Activated CD8-positive, alpha-beta memory T cell treated with anti-CD3 and anti-CD28 coated beads, Interleukin-2, amount 50 U/mL, for 4 hours (primary cell): ENCODE results near the gene RIPK1.
"Not testable (repeated sequence)": the region's sequence is repeated elsewhere in the genome, so short reads cannot be mapped to it uniquely, and the experiment has no call there.

ENCODE experiments used
- DNase-seq: peaks from one replicate; pipeline ENCODE4 v3.0.0-alpha.2; 2020

Gene RIPK1

DNA sequence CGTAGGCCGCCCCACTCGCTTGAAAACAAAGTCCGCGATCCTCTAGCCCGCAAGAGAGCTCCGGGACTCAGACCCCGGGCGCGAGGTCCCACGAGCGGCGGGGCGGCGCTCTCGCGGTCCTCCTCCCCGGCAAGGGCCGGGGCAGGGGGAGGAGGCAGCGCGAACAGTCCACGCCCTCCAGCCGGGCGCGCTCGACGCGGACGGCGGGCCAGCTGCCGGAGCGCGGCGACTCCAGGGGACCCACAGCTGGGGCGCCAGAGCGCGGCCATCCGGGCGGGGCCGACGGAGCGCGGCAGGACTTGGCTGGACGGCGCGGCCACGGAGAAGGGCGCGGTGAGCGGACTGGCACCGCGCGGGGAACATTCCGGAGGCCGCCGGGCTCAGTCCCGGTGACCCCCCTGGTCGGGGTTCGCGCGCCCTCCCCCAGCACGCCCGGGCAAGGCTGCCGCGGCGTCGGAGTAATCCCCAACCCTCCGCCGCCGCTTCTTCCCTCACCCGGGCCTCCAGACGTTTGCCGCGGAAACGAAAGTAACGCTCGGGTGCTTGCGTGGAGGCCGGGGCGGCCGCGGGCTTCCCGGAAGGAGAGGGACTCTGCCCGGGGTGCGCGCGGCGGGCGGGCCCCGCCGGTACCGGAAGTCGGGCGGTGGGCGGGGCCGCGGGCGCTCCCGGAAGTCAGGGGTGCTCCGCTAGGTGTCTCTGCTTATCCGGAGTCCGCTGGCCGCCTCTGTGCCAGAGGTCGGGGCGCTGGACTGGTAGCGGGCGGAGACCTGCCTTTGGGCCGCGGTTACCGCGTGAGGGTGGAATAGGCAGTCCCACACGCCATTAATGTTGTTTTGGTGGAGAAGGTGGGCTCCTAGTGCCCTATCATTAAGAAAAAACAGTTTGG is at the start of gene RIPK1:
RIPK1 (plus strand) TSS at position 166 of the 886 bp plus-strand sequence. CDS start 8,330 bp downstream, outside the sequence.
- peak; percentile 94 for DNase-seq

DNA sequence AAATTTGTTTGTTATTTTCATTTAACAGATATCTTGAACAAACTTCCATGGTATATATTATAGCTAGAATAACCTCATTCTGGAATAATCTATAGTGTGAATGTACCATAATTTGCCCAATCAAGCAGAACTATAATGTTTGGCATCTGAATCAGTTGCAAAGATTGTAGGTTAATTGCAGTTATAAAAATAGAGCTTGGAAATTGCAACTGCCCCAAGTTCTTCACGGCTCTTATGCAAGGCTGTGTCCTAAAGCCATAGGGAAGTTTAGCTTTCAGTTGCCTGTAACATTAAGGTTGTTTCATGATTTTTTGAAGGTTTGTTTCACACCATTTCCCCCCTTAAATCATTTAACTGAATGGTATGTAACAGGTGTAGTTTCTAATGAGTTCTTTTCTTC is 49.2 kb upstream of the RIPK1 start:
- DNase-seq = no peak

DNA sequence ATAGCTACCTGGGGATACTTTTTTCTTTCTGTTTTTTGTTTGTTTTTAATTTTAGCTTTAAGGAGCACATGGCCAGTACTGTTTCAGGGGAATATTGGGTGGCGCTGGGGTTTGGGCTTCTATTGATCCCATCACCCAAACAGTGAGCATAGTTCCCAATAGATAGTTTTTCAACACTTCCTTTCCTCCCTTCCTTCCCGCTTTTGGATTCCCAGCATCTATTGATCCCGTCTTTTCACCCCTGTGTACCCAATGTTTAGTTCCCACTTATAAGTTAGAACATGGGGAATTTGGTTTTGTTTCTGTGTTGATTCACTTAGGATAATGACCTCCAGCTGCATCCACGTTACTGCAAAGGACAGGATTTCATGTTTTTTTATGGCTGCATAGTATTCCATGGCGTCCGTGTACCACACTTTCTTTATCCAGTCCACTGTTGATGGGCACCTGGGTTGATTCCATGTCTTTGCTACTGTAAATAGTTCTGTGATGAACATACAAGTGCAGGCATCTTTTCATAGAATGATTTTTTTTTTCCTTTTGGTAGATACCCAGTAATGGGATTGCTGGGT is 48.5 kb upstream of the RIPK1 start:
- no peak for DNase-seq

DNA sequence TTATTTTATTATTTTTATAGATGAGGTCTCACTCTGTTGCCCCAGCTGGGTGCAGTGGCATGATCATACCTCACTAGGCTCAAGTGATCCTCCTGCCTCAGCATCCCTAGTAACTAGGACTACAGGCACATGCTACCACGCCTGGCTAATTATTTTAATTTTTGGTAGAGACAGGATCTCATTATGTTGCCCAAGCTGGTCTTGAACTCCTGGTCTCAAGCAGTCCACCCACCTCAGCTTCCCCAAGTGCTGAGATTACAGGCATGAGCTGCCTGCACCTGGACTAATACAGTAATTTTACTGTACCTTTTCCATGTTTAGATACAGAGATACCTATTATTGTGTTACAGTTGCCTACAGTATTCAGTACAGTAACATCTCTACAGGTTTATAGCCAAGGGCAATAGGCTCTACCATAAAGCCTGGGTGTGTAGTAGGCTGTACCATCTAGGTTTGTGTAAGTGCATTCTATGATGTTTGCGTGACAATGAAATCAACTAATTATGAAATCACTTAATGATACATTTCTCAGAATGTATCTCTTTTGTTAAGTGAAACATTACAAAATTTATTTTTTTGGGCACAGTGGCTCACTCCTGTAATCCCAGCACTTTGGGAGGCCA is 47.2 kb upstream of the RIPK1 start:
- not testable (repeated sequence) for DNase-seq

DNA sequence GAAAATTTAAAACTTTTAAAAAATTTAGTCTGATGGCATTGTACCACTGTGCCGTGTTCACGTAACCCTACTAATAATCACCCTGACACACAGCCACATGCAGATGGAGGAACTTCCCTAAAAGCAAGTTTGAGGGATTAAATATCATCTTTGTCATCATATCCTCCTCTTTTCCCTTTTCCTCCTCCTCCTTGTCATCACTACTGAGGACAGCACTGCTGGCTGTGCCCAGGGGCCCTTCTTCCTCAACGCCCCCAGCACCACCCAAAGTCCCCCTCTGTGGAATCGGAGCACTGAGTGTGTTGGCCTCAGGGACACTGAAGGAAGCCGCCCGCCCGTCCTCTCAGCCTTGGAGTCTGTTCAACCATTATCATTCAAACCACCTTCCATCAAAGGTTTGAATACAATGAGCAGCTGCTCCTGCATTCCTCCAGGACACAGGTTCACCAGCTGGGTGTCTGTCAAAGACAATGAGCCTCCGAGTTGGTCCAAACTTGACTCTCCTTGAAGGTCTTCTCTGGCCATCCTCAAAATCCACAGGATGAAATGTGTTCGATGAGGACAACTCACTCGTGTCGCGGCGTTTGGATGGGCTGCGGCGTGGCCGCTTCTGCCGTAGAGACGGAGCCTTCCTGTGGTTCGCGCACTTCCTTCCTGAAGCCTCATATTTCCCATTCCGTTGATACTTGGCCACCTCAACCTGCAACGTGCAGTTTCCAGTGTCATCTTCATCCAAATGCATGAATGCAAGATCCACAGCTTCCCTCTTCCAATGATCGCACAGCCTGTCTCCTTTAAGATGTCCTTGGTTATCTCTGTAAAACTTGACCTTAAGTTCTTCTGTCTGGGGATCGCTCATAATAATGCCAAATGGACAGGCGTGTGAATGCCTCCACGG is 45.3 kb upstream of the RIPK1 start:
- DNase-seq = peak; percentile 38

DNA sequence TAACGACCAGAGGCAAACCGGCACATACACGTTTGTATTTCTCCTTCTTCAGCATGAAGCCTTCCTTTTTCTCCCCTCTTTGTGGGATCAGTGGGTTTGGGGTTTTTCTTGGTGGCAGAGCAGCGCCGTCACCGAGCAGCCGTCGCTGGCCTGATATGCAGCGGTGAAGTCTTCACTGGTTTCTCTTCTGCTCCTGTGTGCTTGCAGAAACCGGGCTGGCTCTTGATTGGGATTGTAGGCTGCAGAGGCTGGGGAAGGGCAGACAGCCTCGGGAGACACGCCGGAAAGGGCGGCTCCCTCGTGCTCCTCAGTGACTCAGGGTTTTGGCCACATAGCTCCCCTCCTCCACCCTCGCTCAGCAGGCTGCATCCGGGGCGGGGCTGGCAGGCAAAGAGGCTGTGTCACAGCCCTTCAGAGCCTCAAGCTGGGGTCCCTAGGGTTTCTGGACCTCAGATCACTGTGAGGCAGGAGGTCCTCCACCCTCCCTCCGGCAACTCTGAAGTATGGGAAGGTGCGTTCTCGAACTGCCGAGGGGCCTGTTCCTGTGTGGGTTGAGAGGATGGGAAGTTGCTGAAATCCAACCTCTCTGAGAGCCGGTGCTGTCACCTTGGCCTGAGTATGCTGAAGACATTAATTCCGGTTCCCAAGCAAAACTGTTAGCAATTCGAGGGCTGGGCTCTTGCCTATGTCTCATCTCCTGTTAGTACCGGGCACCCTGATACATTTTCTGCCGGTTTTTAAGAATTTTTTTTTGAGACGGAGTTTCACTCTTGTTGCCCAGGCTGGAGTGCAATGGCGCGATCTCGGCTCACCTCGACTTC is 44.4 kb upstream of the RIPK1 start:
- DNase-seq = peak; percentile 89

DNA sequence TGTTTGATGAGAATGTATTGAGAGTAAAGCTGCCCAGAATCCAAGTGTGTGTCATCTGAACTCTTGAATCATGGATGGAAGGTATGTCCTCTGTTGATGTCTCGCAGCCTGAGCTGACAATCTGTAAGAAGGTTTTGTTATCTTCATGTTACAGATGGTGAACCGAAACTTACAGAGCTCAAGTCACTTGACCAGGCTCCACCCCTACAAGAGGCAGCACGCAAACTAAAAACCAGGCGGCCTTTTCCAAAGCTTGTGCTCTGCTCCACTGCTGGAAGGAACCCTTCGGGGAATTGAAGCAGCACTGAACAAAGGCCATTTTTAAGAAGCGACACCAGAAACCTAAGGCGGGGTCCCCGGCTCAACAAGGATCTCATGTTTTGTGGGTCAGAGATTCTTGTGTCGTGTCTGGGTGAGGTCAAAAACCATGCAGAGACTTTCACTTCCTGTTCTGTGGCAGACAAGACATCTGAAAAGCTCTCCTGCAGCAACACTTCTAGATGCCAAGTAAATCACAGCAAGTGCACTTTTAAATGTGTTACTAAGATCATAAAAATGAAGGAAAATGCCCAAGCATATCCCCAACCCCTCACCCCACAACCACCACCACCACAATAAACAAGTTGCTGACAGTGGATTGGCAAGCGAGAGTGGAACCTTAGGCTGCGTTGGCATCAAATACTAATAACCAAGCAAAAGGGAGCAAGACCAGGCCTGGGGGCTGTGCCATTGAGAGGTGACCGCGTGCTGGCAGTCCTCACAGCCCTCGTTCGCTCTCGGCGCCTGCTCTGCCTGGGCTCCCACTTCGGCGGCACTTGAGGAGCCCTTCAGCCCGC is 41.3 kb upstream of the RIPK1 start:
- DNase-seq = no peak

DNA sequence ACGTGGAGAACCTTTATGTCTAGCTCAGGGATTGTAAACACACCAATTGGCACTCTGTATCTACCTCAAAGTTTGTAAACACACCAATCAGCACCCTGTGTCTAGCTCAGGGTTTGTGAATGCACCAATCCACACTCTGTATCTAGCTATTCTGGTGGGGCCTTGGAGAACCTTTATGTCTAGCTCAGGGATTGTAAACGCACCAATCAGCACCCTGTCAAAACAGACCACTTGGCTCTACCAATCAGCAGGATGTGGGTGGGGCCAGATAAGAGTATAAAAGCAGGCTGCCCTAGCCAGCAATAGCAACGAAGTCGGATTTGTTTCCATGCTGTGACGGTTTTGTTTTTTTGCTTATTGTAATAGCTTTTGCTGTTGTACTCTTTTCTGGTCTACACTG is 40.1 kb upstream of the RIPK1 start:
- not testable (repeated sequence) for DNase-seq

DNA sequence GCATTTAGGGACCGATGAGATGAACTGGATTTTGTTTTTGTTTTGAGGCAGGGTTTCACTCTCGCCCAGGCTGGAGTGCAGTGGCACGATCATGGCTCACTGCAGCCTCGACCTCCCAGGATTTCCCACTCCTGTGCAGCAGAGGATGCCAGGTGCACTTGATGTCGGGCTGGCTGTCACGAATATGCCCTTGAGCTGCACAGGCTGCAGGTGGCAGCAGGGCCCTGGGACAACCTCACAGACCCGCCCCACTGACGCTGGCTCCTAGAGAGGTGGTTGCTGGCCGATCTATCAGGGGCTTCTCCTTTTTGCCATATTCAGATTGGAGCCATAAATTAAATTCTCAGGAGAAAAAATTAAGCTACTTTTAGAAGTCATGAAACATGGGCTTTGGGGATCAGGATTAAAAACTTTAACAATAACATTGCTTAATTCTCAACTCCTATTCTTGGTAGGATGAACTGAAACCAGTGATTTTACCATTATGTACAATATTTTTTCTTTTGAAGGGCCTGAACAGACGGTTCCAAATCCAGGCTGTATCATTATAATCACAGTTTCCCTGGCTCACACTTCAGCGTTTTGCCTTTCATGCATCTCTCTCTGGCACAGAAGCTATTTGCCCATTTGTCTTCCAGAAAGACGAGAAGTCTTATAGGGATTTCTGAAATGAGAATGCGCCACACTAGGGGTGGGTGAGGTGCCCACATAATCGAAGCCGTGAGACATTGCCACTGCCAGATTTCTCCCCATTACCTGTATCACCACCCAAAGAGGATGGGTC is 36.2 kb upstream of the RIPK1 start:
- DNase-seq = no peak

DNA sequence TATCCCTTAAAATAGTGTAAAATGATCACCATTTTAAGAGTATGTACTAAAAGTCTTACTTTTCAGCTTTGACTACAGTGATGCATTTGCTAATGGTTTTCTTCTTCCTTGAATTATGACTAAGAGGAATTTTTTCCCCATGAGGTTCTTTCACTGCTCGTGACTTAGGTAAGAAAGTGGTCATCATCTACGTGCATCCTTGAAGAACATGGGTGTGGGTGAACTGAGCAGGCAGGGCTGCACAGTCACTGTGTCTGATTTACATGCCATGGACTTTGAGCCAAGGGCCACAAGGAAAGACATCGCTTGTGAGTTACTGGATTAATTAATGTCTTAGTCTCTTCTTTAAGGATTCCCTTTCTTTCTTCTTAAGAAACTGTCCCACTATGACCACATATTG is 35.3 kb upstream of the RIPK1 start:
- no peak for DNase-seq

DNA sequence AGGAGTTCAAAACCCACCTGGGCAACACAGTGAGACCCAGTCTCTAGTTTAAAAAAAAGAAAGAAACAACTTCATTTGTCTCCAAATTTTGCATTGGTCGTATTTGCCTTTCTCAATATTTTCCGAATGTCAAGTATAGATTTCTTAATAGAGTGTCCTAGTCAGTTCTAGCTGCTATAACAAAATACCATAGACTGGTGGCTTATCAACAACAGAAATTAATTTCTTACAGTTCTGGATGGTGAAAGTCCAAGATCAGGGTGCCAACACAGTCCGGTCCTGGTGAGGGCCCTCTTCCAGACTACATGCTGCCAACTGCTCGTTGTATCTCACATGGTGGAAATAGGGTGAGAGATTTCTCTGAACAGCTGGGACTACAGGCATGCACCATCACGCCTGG is 34.6 kb upstream of the RIPK1 start:
- no peak for DNase-seq

DNA sequence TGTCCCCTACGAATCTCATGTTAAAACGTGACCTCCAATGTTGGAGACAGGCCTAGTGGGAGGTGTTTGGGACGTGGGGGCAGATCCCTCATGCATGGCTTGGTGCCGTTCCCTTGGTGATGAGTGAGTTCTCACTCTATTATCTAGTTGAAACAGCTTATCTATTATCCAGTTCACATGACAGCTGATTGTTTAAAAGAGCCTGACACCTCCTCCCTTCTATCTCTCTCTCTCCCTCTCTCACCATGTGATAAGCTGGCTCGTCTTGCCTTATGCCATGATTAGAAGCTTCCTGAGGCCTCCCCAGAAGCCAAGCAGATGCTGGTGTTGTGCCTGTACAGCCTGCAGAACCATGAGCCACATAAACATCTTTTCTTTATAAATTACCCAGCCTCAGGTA is 32.9 kb upstream of the RIPK1 start:
- DNase-seq = no peak

DNA sequence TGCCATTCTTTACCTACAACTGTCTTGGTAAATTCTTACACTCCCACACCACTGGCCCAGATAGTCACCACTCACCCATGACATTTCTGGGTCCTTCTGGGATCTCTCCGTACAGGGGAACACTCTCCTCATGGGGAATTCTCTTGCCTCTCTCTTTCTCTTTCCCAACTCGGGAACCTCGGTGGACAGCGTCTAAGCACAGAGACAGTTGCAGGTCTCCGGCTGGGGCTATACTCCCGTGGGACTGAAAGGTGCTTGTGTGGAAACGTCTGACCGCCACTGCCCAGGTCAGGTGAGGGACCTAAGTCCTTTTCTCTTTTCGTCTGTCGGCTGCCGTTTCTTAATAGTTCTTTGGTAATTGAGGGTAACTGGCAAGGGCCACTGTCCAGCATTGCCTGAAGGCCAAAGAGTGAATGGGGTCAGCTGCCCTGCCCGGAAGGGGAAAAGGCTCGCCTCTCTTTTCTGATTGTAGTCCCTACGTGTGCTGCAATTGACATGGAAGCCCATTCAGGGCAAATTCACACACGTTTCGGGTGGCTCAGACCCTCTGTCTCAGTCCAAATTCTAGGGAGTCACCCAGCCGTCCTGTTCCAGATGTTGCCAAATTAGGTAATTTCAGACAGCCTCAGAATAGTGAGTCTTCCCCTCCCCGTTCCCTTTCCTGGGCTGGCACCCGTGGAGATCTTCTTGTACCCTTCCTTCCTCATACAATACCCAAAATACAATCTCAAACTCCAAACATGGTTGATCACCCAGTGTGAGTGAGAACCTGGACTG is 31.2 kb upstream of the RIPK1 start:
- DNase-seq = no peak

DNA sequence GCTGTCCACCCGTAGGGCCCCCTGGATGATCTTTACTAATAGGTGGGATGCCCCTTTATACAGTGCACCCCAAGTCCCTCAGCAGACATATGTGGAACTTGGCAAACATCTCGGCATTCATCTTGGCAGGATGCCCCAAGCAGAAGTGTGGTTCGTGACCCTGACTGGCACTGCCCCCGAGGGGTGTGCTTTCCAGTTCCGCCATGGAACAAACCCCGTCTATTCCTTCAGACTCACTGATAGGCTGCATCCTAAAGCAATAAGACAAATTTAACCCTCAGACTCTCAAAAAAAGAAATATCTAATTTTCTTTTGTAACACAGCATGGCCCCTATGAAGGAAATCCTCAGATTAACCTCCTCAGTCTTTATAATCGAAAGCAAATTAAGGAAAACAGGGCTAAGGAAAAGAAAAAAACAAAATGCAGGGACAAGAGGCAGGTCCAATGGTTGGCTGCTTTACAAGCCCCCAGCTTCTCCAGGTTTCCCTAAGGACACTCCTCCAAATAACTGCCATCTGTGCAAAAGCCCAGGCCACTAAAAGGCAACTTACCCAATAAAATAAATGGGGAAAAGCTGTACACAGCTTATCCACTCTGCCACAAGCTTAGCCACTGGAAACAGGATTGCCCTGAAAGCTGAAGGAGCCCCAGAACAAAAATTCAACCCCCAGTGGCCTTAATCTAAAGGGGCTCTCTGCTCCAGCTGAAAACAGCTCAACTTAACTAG is 30.5 kb upstream of the RIPK1 start:
- no peak for DNase-seq

DNA sequence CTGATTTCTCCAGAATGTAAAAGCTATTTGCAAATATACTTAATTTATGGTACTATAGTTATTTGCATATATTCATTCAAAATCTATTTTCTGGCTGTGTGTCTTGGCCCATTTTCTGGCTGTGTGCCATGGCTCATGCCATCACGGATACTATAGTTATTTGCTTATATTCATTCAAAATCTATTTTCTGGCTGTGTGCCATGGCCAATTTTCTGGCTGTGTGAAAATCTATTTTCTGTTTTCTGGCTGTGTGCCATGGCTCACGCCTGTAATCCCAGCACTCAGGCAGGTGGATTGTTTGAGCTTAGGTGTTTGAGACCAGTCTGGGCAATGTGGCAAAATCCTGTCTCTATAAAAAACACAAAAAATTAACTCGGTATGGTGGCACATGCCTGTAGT is 28.9 kb upstream of the RIPK1 start:
- DNase-seq = no peak

DNA sequence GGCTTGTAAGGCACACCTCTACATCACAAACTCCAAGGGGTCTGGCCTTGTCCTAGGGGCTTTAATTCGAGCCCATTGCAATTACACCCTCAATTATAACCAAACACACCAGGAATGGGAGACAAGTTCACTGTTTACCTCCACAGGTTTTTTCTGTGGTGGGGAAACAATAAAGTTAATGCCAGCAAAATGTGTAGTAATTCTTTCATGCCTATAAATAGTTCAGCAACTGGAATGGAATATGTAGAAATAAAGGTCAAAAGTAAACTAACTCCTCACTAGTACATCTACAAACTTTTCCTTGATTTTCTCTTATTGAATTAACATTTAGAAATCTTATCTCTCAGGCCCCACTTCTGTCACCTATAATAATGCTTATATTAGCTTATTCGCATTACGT is 27.1 kb upstream of the RIPK1 start:
- no peak for DNase-seq

DNA sequence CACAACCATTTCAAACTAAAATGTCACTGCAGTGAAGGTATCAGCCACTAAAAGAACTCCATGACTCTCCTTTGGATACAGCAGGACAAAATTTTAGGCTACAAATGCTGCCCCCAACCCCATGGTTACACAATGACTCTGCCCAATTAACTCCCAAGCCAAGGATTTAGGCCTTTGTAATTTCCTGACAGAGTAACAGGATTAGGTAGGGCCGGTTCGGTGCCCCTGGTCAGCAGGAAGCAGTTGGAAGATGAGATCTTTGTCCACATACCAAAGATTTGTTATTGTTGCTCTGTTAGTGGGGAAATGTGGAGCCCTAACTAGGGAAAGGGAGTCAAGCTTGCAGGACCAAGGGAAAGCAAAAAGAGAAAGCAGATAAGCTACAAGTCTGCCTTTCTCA is 26.7 kb upstream of the RIPK1 start:
- DNase-seq = no peak

DNA sequence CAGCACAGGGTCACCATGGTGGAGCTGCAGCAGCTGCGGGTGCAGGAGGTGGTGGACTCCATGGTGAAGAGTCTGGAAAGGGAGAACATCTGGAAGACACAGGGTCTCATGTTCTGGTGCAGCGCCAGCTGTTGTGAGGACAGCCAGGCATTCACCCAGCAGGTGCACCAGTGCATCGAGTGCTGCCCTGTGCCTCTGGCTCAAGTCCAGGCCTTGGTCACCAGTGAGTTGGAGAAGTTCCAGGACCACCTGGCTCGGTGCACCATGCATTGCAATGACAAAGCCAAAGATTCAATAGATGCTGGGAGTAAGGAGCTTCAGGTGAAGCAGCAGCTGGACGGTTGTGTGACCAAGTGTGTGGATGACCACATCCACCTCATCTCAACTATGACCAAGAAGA is 22.9 kb upstream of the RIPK1 start:
- DNase-seq = no peak

DNA sequence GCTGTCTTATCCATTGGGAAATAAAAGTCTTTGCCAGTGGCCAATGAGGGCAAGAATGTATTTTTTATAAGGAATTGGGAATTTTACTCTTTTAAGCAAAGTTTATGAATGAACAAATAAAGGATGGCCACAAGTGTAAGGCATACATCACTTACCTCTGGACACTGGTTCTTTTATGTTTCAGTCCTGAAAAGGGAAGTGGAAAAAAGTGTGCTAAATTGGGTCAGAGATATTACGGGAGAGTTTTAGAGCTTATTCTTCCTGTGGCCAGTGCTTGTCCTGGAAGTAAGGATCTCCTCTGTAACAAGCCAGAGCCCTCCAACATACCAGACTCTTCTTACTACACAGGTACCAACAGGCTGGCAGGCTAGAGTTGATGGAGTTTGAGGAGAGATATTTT is 22.5 kb upstream of the RIPK1 start:
- DNase-seq = no peak
